DOHH2 (cell line): ENCODE measurements around the gene VCL.

Experiments
- CTCF ChIP-seq: fragments of 200-600 bp; sonication (generic); IDR thresholded peaks from one replicate; pipeline ENCODE4 v1.5.1; 2014; ENCODE audit warnings: antibody characterized with exemption, mild to moderate bottlenecking, low read depth, low read length; ENCODE audit not compliant: poor library complexity, severe bottlenecking
- EZH2phosphoT487 ChIP-seq: fragments of 200-600 bp; sonication (generic); IDR thresholded peaks from 2 replicates; pipeline ENCODE4 v1.6.1; 2017; ENCODE audit warnings: borderline replicate concordance, mild to moderate bottlenecking, antibody characterized with exemption, low read length, moderate library complexity, mixed read lengths

DNA sequence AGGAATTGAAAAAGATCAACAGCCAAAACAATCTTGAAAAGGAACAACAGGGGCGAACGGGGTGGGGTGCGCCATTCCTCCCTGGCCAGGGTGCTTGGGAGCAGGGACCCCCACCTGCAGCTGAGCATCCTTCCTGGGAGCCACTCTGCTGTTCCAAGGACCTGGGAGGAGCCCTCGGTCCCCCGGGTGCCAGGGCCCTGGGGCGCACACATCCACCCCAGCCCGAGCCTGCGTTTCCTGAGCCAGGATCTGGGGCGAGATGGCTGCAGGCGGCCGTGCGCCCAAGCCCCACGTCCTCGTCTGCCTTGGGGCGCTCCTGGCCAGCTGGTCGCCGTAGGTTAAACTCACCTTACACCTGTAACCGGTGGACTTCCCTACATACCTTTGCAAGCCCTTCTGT lies 142.1 kb downstream of the VCL start:
- TF ChIP-seq CTCF = no peak
- no peak for TF ChIP-seq EZH2phosphoT487
